ENCODE measurements around the gene GNG13. TPM values are rescaled to one million over a fixed set of nuclear protein-coding genes. Genes with fewer than 3 reads are reported as not detected.

The GNG13 gene
- total and polyA plus RNA-seq, 2 donors (not counting 3 experiments of a cell fraction or from before 2014, with no cell fraction given): not detected

- FAIRE-seq: no peak
- peaks cover 0 to 4% of the 10 kb centered on the region in 2 experiments for H3K27me3 ChIP-seq (ENCODE audit: control insufficient read depth in 2 of 2, insufficient read depth in 2 of 2, low read length in 2 of 2)
- H3K9me1 ChIP-seq (replicated peaks; ENCODE audit: control insufficient read depth, extremely low read depth, insufficient read depth, low read length): no peaks in the 10 kb centered on the region
- H3K79me2 ChIP-seq (ENCODE audit: control insufficient read depth, insufficient read depth, low read length): no peaks in the 10 kb centered on the region
- H3K36me3 ChIP-seq (ENCODE audit: control insufficient read depth in 2 of 2, extremely low read depth in 1 of 2, insufficient read depth in 2 of 2, low read length in 2 of 2): no peaks in the 10 kb centered on the region
- H3K4me1 ChIP-seq (ENCODE audit: control insufficient read depth, extremely low read depth, insufficient read depth, low read length): no peaks in the 10 kb centered on the region
- H2AFZ ChIP-seq (ENCODE audit: low read depth, low read length): no peak overlapping the region
- no peaks in the 10 kb centered on the region for H4K20me1 ChIP-seq (replicated peaks; ENCODE audit: control insufficient read depth, extremely low read depth, insufficient read depth, low read length)
- no peak overlapping the region for H3K27ac ChIP-seq (ENCODE audit: insufficient read depth, low read depth, low read length)
- TF ChIP-seq POLR2AphosphoS5 (IDR thresholded peaks at IDR 0.05; ENCODE audit: insufficient read depth, low read depth, low read length): no peak
- no peak for TF ChIP-seq CTCF (IDR thresholded peaks at IDR 0.05; ENCODE audit: extremely low read depth in 1 of 2, insufficient read depth in 1 of 2, low read depth in 1 of 2, low read length in 2 of 2)
- H3K4me3 ChIP-seq (replicated peaks in 1 of 3; ENCODE audit: insufficient read depth in 1 of 3, low read depth in 1 of 3, low read length in 3 of 3): no peak overlapping the region
- dilution Hi-C loops (cut with MboI; ENCODE audit: extremely low pct_ligation_motif_present, low sequenced_read_pairs) (no loop called here), intact Hi-C loops (cut with micrococcal nuclease) (no loop called here)
- ChIA-PET POLR2A (no interaction called here), CTCF (no interaction called here)
- BruUV-seq (replicated peaks): no TSS peak
- DNase-seq (ENCODE audit: low read depth, low spot score): no peak
- H3K4me2 ChIP-seq (ENCODE audit: insufficient read depth, low read length): no peak overlapping the region
- no peaks in the 10 kb centered on the region for H3K9me3 ChIP-seq (replicated peaks; ENCODE audit: control insufficient read depth, insufficient read depth, low read length)
- H3K9ac ChIP-seq (replicated peaks; ENCODE audit: extremely low read depth, insufficient read depth, low read length): no peak overlapping the region
These were observed 21.8 kb upstream of the GNG13 start for GRCh38 chr16:822174-822908.

- no peak overlapping the region for H3K27ac ChIP-seq (ENCODE audit: insufficient read depth, low read depth, low read length)
- no peaks in the 10 kb centered on the region for H3K79me2 ChIP-seq (ENCODE audit: control insufficient read depth, insufficient read depth, low read length)
- H4K20me1 ChIP-seq (replicated peaks; ENCODE audit: control insufficient read depth, extremely low read depth, insufficient read depth, low read length): no peaks in the 10 kb centered on the region
- no peak for FAIRE-seq
- no peaks in the 10 kb centered on the region for H3K4me1 ChIP-seq (ENCODE audit: control insufficient read depth, extremely low read depth, insufficient read depth, low read length)
- no peak for DNase-seq (ENCODE audit: low read depth, low spot score)
- ChIA-PET POLR2A (no interaction called here), CTCF (no interaction called here)
- H3K4me3 ChIP-seq (replicated peaks in 1 of 3; ENCODE audit: insufficient read depth in 1 of 3, low read depth in 1 of 3, low read length in 3 of 3): no peak overlapping the region
- H3K4me2 ChIP-seq (ENCODE audit: insufficient read depth, low read length): no peak overlapping the region
- TF ChIP-seq MAX (IDR thresholded peaks at IDR 0.05; ENCODE audit: insufficient read depth, insufficient read length): no peak
- no peak for TF ChIP-seq POLR2AphosphoS5 (IDR thresholded peaks at IDR 0.05; ENCODE audit: insufficient read depth, low read depth, low read length)
- no peak for TF ChIP-seq POLR2A (IDR thresholded peaks at IDR 0.05; ENCODE audit: low read depth, low read length)
- TF ChIP-seq GATA2 (IDR thresholded peaks at IDR 0.05; ENCODE audit: insufficient read depth, insufficient read length, low read depth, low read length): no peak
- no peak overlapping the region for H3K9ac ChIP-seq (replicated peaks; ENCODE audit: extremely low read depth, insufficient read depth, low read length)
- intact Hi-C loops (cut with micrococcal nuclease) (no loop called here), dilution Hi-C loops (cut with MboI; ENCODE audit: extremely low pct_ligation_motif_present, low sequenced_read_pairs) (no loop called here)
- BruUV-seq (replicated peaks): no TSS peak
- H3K36me3 ChIP-seq (ENCODE audit: control insufficient read depth in 2 of 2, extremely low read depth in 1 of 2, insufficient read depth in 2 of 2, low read length in 2 of 2): no peaks in the 10 kb centered on the region
- H3K27me3 ChIP-seq (ENCODE audit: control insufficient read depth in 2 of 2, insufficient read depth in 2 of 2, low read length in 2 of 2): peaks cover 0 to 8% of the 10 kb centered on the region in 2 experiments
- H2AFZ ChIP-seq (ENCODE audit: low read depth, low read length): no peak overlapping the region
- H3K9me3 ChIP-seq (replicated peaks; ENCODE audit: control insufficient read depth, insufficient read depth, low read length): no peaks in the 10 kb centered on the region
- no peaks in the 10 kb centered on the region for H3K9me1 ChIP-seq (replicated peaks; ENCODE audit: control insufficient read depth, extremely low read depth, insufficient read depth, low read length)
These were observed 21.2 kb upstream of the GNG13 start for GRCh38 chr16:821751-822150.
